ENCODE results near the gene CHST12. TPM values are rescaled to one million over a fixed set of nuclear protein-coding genes. Genes with fewer than 3 reads are reported as not detected.

Gene CHST12
- total RNA-seq, 1 experiment from 2014 or later = 17.7 TPM

DNA sequence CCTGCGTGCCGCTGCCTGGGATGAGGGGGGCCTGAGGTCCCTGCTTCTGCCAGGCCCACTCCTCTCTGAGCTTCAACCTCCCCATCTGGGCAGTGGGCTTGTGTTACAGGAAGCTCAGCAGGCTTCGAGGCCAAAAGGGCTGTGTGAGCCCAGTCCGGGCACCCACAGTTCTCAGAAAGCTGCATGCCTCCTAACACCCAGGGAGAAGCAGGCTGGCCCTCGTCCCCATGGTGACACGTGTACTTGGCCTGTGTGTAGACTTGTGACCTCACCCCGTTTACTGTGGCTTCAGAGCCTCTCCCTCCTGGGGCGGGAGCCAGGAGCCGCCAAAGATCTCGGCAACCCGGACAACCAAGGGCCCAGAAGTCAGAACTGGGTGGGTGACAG lies 75.0 kb downstream of the CHST12 start:
- no peak for DNase-seq (ENCODE audit: low read depth)

GRCh38 chr7:2478800-2479199 lies 75.4 kb downstream of the CHST12 start:
- DNase-seq (ENCODE audit: low read depth) = no peak

GRCh38 chr7:2479276-2480069 lies 76.1 kb downstream of the CHST12 start:
- no peak for DNase-seq (ENCODE audit: low read depth)

DNA sequence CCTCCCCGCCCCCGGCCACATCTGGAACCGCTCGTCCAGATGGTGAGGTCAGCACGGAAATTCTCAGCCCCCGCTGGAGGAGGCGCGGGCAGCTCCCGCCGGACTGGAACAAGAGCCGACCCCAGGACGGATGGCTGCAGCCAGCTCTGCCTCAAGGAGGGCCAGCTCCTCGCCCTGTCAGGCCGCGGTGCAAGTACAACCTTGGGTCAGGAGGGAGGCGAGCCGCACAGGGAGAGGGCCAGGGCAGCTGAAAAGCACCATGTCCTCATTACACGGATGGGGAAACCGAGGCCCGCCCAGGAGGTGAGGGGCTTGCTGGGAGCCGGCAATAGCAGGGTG lies 76.6 kb downstream of the CHST12 start:
- DNase-seq (ENCODE audit: low read depth) = no peak

DNA sequence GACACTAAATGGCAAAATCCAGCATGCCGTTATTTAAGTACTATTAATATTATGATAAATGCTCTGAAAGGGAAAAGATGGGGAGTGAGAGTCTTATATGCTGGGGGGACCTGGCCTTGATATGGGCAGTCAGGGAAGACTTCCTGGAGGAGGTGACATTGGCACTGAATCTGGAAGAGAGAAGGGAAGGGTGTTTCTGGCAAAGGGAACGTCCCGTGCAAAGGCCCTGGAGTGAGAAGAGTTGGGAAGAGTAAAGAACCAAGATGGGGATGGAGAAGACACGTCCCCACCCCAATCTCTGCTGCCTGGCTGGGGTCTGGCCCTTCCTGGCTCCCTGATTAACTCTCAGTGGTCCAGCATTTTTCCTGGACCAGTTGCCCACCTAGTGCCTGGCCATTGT lies 77.8 kb downstream of the CHST12 start:
- no peak for DNase-seq (ENCODE audit: low read depth)

- DNase-seq (ENCODE audit: low read depth) = peak; percentile 34
These were observed 79.5 kb downstream of the CHST12 start for GRCh38 chr7:2482725-2483451.

GRCh38 chr7:2483494-2483893 lies 80.1 kb downstream of the CHST12 start:
- no peak for DNase-seq (ENCODE audit: low read depth)

DNA sequence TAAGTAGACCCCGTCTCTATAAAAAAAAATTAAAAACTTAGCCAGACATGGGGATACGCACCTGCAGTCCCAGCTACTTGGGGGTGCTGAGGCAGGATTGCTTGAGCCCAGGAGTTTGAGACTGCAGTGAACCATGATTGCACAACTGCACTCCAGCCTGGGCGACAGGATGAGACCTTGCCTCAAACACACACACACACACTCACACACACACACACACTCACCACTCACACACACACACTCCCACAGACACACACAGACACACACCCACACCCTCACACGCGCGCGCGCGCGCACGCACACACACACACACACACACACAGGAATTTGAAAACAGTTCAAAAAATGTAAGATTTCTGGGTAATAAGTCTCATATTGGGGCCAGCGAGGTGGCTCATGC lies 81.5 kb downstream of the CHST12 start:
- DNase-seq (ENCODE audit: low read depth) = no peak

DNA sequence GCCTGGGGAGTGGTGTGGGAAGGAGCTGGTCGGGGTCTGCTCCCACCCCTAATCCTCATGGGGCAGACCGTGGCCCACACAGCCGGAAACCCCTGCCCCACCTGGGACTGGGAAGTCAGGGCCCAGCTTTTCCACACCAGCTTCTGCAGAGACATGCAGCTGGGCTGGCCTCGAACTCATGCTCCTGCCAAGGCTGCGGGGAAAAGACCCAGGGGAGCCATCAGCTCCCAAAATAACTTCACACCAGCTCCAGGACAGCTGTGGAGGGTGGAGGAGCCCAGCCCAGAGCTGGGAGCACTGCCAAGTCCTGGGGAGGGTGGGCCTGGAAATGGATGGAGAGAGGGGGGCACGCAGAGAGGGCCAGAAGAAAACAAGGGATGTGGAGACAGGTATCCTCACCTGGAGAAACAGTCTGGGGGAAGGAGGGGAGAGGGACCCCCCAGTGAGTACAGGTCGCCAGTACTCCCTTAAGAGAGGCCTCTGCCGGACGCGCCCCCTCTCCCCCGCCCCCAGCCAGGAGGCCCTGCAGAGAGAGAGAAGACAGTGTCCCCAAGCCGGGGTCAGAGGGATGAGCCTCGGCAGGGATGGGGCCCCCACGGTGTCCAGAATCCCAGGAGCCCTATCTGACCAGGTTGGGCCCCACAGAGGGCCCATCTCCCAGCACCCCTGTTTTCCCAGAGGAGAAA lies 84.3 kb downstream of the CHST12 start:
- no peak for DNase-seq (ENCODE audit: low read depth)

GRCh38 chr7:2488272-2488645 lies 84.8 kb downstream of the CHST12 start:
- no peak for DNase-seq (ENCODE audit: low read depth)

DNA sequence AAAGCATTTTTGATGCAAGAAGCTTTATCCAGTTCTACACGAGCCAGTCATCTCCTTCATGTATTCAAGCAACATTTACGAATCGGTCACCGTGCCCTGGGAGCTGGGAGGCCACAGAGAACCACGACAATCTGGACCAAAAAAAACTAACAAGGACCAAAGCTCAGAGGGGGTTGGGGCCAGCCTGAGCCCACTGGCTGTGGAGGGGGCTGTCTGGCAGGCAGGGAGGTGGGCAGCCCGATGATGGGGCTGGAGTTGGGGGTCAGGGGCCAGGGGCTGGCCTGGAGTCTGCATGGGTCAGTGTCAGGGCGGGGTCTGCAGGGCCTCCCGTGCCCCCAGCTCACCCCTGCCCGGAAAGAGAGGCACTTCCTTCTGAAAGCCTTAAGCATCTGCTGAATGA lies 85.3 kb downstream of the CHST12 start:
- DNase-seq (ENCODE audit: low read depth) = no peak

- no peak for DNase-seq (ENCODE audit: low read depth)
These were observed 86.8 kb downstream of the CHST12 start for GRCh38 chr7:2490181-2490651.

GRCh38 chr7:2492038-2492437 lies 88.6 kb downstream of the CHST12 start:
- no peak for DNase-seq (ENCODE audit: low read depth)

- no peak for DNase-seq (ENCODE audit: low read depth)
These were observed 90.1 kb downstream of the CHST12 start for GRCh38 chr7:2493205-2494164.

DNA sequence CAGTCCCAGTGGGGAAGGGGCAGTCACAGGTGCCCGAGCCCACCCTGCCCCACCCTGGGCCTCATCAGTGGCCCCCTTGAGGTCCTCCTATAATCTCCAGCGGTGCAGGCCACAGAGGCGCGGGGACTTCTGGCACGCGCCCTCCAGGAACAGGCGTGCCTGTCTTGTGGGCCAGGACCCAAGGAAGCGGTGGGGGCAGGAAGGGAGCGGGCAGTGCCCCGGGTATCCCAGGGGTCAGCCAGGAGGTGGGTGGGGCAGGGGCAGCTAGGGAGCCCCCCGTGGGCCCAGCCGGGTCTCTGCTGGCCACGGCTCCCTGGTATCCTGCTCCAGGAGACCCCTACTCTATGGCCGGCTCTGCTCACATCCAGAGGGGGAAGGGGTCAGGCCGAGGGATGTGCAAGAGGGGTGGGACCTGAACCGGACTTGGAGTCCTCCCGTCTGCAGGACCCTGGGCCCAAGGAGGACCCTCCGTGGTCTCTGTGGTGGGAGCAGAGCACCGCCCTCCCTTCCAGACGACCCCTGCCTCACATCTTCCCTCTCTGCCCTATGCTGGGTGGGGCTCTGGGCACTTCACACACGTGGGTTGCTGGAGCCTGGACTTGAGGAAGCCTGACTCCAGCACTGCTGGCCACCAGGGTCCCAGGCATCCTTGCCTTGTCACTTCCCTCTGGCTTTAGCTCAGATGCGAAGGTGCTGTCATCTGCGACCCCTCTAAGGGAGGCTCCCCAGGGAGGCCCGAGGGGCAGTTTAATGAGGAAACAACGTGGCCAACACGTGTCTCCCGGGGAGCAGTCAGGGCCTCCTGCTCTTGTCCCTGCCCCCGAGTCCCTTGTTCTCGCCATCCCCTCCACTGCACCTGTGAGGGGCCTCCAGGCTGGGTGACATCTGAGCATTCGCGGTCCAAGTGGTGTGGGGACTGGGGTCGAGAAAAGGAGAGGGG lies 91.0 kb downstream of the CHST12 start:
- no peak for DNase-seq (ENCODE audit: low read depth)

DNA sequence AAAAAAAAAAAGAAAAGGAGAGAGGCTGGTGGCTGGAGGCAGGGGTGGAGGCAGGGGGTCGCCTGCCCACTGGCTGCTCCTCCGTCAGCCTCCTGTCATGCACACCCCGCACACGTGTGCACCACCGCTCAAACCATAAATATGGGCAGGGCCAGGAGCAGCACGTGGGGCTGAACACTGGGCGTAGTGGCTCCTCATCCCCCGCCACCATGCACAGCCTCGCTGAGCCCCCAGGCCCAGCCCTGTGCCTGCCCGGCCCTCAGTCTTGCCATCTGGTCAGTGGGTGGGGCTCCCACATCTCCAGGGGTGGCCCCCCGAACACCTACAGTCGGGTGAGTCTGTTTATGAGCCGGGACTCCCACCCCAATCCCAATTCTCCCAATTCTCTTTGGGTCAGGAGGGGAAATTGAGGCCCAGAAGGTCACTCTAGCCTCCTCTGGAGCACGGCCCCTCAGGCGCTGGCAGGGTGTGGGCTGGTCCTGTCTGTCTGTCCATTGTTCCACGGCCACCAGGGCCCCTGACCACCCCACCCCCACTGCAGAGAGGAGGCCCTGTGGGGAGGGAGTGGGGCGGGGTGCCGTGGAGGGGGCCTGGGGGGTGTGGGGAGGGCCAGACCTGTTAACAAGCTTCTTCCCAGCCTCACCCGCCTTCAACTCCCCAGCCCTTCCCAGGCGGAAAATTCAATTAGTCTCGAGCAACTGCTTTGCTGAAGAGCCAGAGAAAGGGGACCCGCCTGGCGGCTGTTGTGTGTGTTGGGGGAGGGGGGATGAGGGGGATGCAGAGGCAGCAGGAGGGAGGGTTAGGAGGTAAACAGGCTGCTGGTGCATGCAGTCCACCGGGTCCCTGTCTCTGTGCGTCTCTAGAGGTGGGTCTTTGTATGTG lies 92.2 kb downstream of the CHST12 start:
- DNase-seq (ENCODE audit: low read depth) = no peak

GRCh38 chr7:2496375-2496774 lies 93.0 kb downstream of the CHST12 start:
- DNase-seq (ENCODE audit: low read depth) = no peak

GRCh38 chr7:2497065-2497464 lies 93.7 kb downstream of the CHST12 start:
- DNase-seq (ENCODE audit: low read depth) = no peak
